A673 (cell line): ENCODE measurements around the gene CDC42EP3.

Source experiments
- CTCF ChIP-seq: fragments of 300-800, 200-600 bp; sonication (generic); conservative IDR thresholded peaks from 2 replicates; pipeline ENCODE4 v1.5.1; 2017; ENCODE audit warnings: low read depth, mild to moderate bottlenecking, antibody characterized with exemption, low read length, moderate library complexity, mixed read lengths
- EZH2 ChIP-seq: fragments of 200-600 bp; sonication (generic); IDR thresholded peaks from 2 replicates; pipeline ENCODE4 v1.6.1; 2017; ENCODE audit warnings: borderline replicate concordance, low read depth, mild to moderate bottlenecking, mixed read lengths, antibody characterized with exemption, low read length; ENCODE audit not compliant: poor library complexity, severe bottlenecking

- TF ChIP-seq CTCF, result no peak
- no peak for TF ChIP-seq EZH2
Measured at GRCh38 chr2:37633234-37633633, 38.2 kb downstream of the CDC42EP3 start.
